GM23338 (cell line): ENCODE data around the gene NRSN2. TPM values are rescaled to one million over a fixed set of nuclear protein-coding genes. Genes with fewer than 3 reads are reported as not detected.

Source experiments
- ATAC-seq: fragments of 200-7000 bp; cut with Tn5 transposase; 3 replicates; pipeline ENCODE4 v1.9.1; 2020
- DNase-seq: peaks from one replicate; pipeline ENCODE4 v3.0.0-alpha.2; 2015; ENCODE audit warnings: low spot score
- H2AFZ ChIP-seq: fragments of 200-600 bp; sonication (generic); 2 replicates; pipeline ENCODE4 v1.8.0; 2016; ENCODE audit warnings: antibody characterized with exemption, mild to moderate bottlenecking, moderate library complexity
- H3F3A ChIP-seq: fragments of 200-600 bp; sonication (generic); replicated peaks from 2 replicates; pipeline ENCODE4 v1.8.0; 2017; ENCODE audit warnings: antibody characterized with exemption, mixed run types, low read depth
- H3K27ac ChIP-seq: fragments of 200-600 bp; sonication (generic); 2 replicates; pipeline ENCODE4 v1.6.1; 2016; ENCODE audit warnings: low read depth
- H3K27me3 ChIP-seq: fragments of 200-600 bp; sonication (generic); 2 replicates; pipeline ENCODE4 v1.8.0; 2016; ENCODE audit warnings: mild to moderate bottlenecking, mixed run types, moderate library complexity; ENCODE audit not compliant: insufficient read depth
- H3K36me3 ChIP-seq: fragments of 200-600 bp; sonication (generic); 2 replicates; pipeline ENCODE4 v1.8.0; 2016; ENCODE audit warnings: mild to moderate bottlenecking; ENCODE audit not compliant: insufficient read depth
- H3K4me1 ChIP-seq: fragments of 200-600 bp; sonication (generic); 2 replicates; pipeline ENCODE4 v1.8.0; 2016; ENCODE audit warnings: mild to moderate bottlenecking, moderate library complexity; ENCODE audit not compliant: insufficient read depth
- H3K4me2 ChIP-seq: fragments of 200-600 bp; sonication (generic); 2 replicates; pipeline ENCODE4 v1.7.1; 2017; ENCODE audit warnings: mixed run types
- H3K4me3 ChIP-seq: fragments of 200-600 bp; sonication (generic); 2 replicates; pipeline ENCODE4 v1.6.1; 2016; ENCODE audit warnings: mixed run types
- H3K79me2 ChIP-seq: fragments of 200-600 bp; sonication (generic); replicated peaks from 2 replicates; pipeline ENCODE4 v1.8.0; 2017; ENCODE audit warnings: mild to moderate bottlenecking; ENCODE audit not compliant: insufficient read depth
- H3K9me2 ChIP-seq: fragments of 200-600 bp; sonication (generic); 2 replicates; pipeline ENCODE4 v1.8.0; 2017; ENCODE audit not compliant: insufficient read depth
- H4K20me1 ChIP-seq: fragments of 200-600 bp; sonication (generic); replicated peaks from 2 replicates; pipeline ENCODE4 v1.8.0; 2017; ENCODE audit warnings: mild to moderate bottlenecking; ENCODE audit not compliant: insufficient read depth
- H3K27ac Mint-ChIP-seq: 2 replicates; pipeline ENCODE4 v1.8.0; 2020; ENCODE audit warnings: inconsistent platforms, mild to moderate bottlenecking, moderate library complexity, mixed read lengths
- H3K27me3 Mint-ChIP-seq: 3 replicates; pipeline ENCODE4 v1.8.0; 2022; ENCODE audit warnings: low read depth, mild to moderate bottlenecking, moderate library complexity, mixed read lengths, inconsistent platforms; ENCODE audit not compliant: insufficient read depth, poor library complexity
- H3K36me3 Mint-ChIP-seq: 3 replicates; pipeline ENCODE4 v1.8.0; 2021; ENCODE audit warnings: low read depth, mild to moderate bottlenecking, inconsistent platforms, moderate library complexity, mixed read lengths
- H3K4me1 Mint-ChIP-seq: 3 replicates; pipeline ENCODE4 v1.8.0; 2020; ENCODE audit warnings: mild to moderate bottlenecking, inconsistent platforms, mixed read lengths
- H3K4me3 Mint-ChIP-seq: 3 replicates; pipeline ENCODE4 v1.8.0; 2021; ENCODE audit warnings: moderate library complexity, mild to moderate bottlenecking, inconsistent platforms, mixed read lengths
- H3K9me3 Mint-ChIP-seq: 3 replicates; pipeline ENCODE4 v1.8.0; 2020; ENCODE audit warnings: moderate library complexity, mild to moderate bottlenecking, inconsistent platforms, mixed read lengths
- CREB1 ChIP-seq: fragments of 250-450 bp; sonication (Bioruptor Pico); IDR thresholded peaks from 2 replicates; pipeline ENCODE4 v1.5.0; 2020; ENCODE audit warnings: low read depth, mild to moderate bottlenecking, moderate library complexity
- EZH2 ChIP-seq: fragments of 200-600 bp; sonication (generic); IDR thresholded peaks from one replicate; pipeline ENCODE4 v1.8.0; 2017; ENCODE audit warnings: antibody characterized with exemption, mild to moderate bottlenecking, low read depth; ENCODE audit not compliant: unreplicated experiment
- EZH2phosphoT487 ChIP-seq: fragments of 200-600 bp; sonication (generic); IDR thresholded peaks from one replicate; pipeline ENCODE4 v1.8.1; 2018; ENCODE audit warnings: antibody characterized with exemption; ENCODE audit not compliant: unreplicated experiment
- JUNB ChIP-seq: IDR thresholded peaks from one replicate; pipeline ENCODE4 v1.6.1; 2016; ENCODE audit warnings: antibody characterized with exemption; ENCODE audit not compliant: unreplicated experiment
- NANOG ChIP-seq: IDR thresholded peaks from 2 replicates; pipeline ENCODE4 v1.6.1; 2016; ENCODE audit warnings: antibody characterized with exemption, borderline replicate concordance
- POLR2AphosphoS5 ChIP-seq: IDR thresholded peaks from 2 replicates; pipeline ENCODE4 v1.6.1; 2016; ENCODE audit warnings: antibody characterized with exemption, low read depth
- STAT1 ChIP-seq: IDR thresholded peaks from one replicate; pipeline ENCODE4 v1.6.1; 2016; ENCODE audit warnings: antibody characterized with exemption; ENCODE audit not compliant: unreplicated experiment
- ZNF114 ChIP-seq: fragments of 250-450 bp; sonication (Bioruptor Pico); IDR thresholded peaks from 2 replicates; pipeline ENCODE4 v1.5.0; 2020; ENCODE audit warnings: mild to moderate bottlenecking, moderate library complexity
- ZNF331 ChIP-seq: fragments of 250-450 bp; sonication (Bioruptor Pico); IDR thresholded peaks from 2 replicates; pipeline ENCODE4 v1.5.0; 2020; ENCODE audit warnings: low read depth, mild to moderate bottlenecking, moderate library complexity
- long read RNA-seq: library from polyadenylated mRNA; unstranded; transcript quantifications from one replicate; pipeline ENCODE4 v2.0.0, GENCODE V29; 2020; ENCODE audit not compliant: unreplicated experiment
- polyA plus RNA-seq: library from polyadenylated mRNA; unstranded; fragments of >200 nt; fragmentation: Nextera tagmentation; extraction: Ambion mirVana; gene quantifications from 2 replicates; pipeline ENCODE4 v1.2.1, GENCODE V29; 2016
- total RNA-seq: library from RNA; depleted of rRNA; stranded (reverse); fragments of >200 nt; shearing (Covaris generic); gene quantifications from 2 replicates; pipeline ENCODE4 v1.2.3, GENCODE V29; 2014; rRNA removed
- TF ChIP-seq, protein P1 (sequence below): fragments of 250-450 bp; sonication (Bioruptor Pico); IDR thresholded peaks from 2 replicates; pipeline ENCODE4 v1.5.0; 2020; ENCODE audit warnings: mild to moderate bottlenecking, moderate library complexity
- TF ChIP-seq, protein P2 (sequence below): IDR thresholded peaks from one replicate; pipeline ENCODE4 v1.6.1; 2018; ENCODE audit warnings: antibody characterized with exemption; ENCODE audit not compliant: unreplicated experiment
- TF ChIP-seq, protein P3 (sequence below): IDR thresholded peaks from 2 replicates; pipeline ENCODE4 v1.6.1; 2016; ENCODE audit warnings: antibody characterized with exemption
- TF ChIP-seq, protein P4 (sequence below), 2 experiments: fragments of 200-600 bp in 1 of 2; sonication (generic) in 1 of 2; conservative IDR thresholded peaks; 2 replicates each; pipeline versions ENCODE4 v1.5.1 to v1.6.1; 2016 to 2017; ENCODE audit warnings: antibody characterized with exemption in 2 of 2, low read depth in 2 of 2, mild to moderate bottlenecking in 2 of 2, moderate library complexity in 1 of 2

Gene NRSN2, protein sequence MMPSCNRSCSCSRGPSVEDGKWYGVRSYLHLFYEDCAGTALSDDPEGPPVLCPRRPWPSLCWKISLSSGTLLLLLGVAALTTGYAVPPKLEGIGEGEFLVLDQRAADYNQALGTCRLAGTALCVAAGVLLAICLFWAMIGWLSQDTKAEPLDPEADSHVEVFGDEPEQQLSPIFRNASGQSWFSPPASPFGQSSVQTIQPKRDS
- total RNA-seq = 14.4 and 19.8 TPM in 2 replicates
- 17.9 and 23.2 TPM in 2 replicates for polyA plus RNA-seq
- long read RNA-seq, partial matches to known transcripts = 1 of 4 reads
- long read RNA-seq, other reads (novel, unspliced or antisense) = 0 of 4 reads

DNA sequence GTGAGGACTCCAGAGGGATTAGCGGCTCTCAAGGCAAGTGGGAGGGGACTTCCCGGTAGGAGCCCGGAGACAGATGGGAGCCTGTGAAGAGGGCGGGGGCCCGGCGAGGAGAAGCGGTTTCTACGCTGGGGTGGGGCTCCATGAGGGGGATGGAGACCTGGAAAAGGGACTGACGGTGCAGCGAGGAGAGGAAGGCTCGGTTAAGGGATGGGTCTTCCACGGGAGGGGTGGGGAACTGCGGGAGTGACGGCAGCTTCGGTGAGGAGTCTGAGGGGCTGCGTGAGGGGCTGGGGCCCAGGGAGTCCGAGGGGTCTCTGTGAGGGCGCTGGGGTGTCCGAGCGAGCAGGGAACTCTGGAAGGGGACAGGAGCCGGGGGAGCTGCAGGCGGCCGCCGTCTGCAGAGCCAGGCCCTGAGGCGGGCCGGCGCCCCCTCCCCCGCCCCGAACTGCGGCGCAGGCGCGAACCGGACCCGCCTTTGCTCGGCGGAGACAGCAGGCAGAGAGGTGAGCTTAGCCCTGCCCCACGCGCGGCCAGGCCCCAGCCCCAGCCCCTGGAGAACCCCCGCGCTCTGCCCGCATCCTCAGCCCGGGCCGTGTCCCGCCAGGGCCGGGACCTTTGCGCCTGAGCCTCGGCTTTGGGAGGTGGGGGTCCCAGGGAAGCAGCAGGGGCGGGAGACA is at the start of gene NRSN2:
TSS of gene NRSN2 (plus strand) at position 472 of the 677 bp plus-strand sequence. CDS start 2,533 bp downstream, outside the sequence.
- Histone ChIP-seq H3K79me2 (no peaks in the 10 kb centered on the region), H4K20me1 (no peaks in the 10 kb centered on the region), H3K4me3 (peak within 1 kb of the TSS; percentile 94), H2AFZ (peak within 1 kb of the TSS; percentile 95), H3K4me1 (peaks cover 15% of the 10 kb centered on the region), H3K9me2 (no peaks in the 10 kb centered on the region), H3K27me3 (no peaks in the 10 kb centered on the region), H3K27ac (peak within 1 kb of the TSS; percentile 87), H3K4me2 (peak within 1 kb of the TSS; percentile 97), H3K36me3 (no peaks in the 10 kb centered on the region), H3F3A (peaks cover 13% of the 10 kb centered on the region; the same call in 1 of the 2 replicates)
- H3K27ac Mint-ChIP-seq = peak within 1 kb of the TSS; percentile 92
- H3K4me3 Mint-ChIP-seq = peak within 1 kb of the TSS; percentile 88
- ATAC-seq (peak; percentile 72), DNase-seq (peak; percentile 79)
- H3K9me3 Mint-ChIP-seq = no peaks in the 10 kb centered on the region; the same call in 2 of the 3 replicates
- peaks cover 16% of the 10 kb centered on the region for H3K4me1 Mint-ChIP-seq
- peaks cover 2% of the 10 kb centered on the region; the same call in 1 of the 3 replicates for H3K36me3 Mint-ChIP-seq
- peaks cover 13% of the 10 kb centered on the region for H3K27me3 Mint-ChIP-seq
- TF ChIP-seq, protein P1, sequence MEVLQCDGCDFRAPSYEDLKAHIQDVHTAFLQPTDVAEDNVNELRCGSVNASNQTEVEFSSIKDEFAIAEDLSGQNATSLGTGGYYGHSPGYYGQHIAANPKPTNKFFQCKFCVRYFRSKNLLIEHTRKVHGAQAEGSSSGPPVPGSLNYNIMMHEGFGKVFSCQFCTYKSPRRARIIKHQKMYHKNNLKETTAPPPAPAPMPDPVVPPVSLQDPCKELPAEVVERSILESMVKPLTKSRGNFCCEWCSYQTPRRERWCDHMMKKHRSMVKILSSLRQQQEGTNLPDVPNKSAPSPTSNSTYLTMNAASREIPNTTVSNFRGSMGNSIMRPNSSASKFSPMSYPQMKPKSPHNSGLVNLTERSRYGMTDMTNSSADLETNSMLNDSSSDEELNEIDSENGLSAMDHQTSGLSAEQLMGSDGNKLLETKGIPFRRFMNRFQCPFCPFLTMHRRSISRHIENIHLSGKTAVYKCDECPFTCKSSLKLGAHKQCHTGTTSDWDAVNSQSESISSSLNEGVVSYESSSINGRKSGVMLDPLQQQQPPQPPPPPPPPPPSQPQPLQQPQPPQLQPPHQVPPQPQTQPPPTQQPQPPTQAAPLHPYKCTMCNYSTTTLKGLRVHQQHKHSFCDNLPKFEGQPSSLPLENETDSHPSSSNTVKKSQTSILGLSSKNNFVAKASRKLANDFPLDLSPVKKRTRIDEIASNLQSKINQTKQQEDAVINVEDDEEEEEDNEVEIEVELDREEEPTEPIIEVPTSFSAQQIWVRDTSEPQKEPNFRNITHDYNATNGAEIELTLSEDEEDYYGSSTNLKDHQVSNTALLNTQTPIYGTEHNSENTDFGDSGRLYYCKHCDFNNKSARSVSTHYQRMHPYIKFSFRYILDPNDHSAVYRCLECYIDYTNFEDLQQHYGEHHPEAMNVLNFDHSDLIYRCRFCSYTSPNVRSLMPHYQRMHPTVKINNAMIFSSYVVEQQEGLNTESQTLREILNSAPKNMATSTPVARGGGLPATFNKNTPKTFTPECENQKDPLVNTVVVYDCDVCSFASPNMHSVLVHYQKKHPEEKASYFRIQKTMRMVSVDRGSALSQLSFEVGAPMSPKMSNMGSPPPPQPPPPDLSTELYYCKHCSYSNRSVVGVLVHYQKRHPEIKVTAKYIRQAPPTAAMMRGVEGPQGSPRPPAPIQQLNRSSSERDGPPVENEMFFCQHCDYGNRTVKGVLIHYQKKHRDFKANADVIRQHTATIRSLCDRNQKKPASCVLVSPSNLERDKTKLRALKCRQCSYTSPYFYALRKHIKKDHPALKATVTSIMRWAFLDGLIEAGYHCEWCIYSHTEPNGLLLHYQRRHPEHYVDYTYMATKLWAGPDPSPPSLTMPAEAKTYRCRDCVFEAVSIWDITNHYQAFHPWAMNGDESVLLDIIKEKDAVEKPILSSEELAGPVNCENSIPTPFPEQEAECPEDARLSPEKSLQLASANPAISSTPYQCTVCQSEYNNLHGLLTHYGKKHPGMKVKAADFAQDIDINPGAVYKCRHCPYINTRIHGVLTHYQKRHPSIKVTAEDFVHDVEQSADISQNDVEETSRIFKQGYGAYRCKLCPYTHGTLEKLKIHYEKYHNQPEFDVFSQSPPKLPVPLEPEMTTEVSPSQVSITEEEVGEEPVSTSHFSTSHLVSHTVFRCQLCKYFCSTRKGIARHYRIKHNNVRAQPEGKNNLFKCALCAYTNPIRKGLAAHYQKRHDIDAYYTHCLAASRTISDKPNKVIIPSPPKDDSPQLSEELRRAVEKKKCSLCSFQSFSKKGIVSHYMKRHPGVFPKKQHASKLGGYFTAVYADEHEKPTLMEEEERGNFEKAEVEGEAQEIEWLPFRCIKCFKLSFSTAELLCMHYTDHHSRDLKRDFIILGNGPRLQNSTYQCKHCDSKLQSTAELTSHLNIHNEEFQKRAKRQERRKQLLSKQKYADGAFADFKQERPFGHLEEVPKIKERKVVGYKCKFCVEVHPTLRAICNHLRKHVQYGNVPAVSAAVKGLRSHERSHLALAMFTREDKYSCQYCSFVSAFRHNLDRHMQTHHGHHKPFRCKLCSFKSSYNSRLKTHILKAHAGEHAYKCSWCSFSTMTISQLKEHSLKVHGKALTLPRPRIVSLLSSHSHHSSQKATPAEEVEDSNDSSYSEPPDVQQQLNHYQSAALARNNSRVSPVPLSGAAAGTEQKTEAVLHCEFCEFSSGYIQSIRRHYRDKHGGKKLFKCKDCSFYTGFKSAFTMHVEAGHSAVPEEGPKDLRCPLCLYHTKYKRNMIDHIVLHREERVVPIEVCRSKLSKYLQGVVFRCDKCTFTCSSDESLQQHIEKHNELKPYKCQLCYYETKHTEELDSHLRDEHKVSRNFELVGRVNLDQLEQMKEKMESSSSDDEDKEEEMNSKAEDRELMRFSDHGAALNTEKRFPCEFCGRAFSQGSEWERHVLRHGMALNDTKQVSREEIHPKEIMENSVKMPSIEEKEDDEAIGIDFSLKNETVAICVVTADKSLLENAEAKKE (CRISPR knock-in tag) = no peak
- TF ChIP-seq ZNF114 (CRISPR knock-in tag) (no peak), EZH2phosphoT487 (no peak), NANOG (no peak), CREB1 (CRISPR knock-in tag) (no peak), JUNB (no peak), ZNF331 (CRISPR knock-in tag) (no peak), STAT1 (no peak), POLR2AphosphoS5 (no peak; the same call in none of the 2 replicates), EZH2 (no peak)
- TF ChIP-seq, protein P2, sequence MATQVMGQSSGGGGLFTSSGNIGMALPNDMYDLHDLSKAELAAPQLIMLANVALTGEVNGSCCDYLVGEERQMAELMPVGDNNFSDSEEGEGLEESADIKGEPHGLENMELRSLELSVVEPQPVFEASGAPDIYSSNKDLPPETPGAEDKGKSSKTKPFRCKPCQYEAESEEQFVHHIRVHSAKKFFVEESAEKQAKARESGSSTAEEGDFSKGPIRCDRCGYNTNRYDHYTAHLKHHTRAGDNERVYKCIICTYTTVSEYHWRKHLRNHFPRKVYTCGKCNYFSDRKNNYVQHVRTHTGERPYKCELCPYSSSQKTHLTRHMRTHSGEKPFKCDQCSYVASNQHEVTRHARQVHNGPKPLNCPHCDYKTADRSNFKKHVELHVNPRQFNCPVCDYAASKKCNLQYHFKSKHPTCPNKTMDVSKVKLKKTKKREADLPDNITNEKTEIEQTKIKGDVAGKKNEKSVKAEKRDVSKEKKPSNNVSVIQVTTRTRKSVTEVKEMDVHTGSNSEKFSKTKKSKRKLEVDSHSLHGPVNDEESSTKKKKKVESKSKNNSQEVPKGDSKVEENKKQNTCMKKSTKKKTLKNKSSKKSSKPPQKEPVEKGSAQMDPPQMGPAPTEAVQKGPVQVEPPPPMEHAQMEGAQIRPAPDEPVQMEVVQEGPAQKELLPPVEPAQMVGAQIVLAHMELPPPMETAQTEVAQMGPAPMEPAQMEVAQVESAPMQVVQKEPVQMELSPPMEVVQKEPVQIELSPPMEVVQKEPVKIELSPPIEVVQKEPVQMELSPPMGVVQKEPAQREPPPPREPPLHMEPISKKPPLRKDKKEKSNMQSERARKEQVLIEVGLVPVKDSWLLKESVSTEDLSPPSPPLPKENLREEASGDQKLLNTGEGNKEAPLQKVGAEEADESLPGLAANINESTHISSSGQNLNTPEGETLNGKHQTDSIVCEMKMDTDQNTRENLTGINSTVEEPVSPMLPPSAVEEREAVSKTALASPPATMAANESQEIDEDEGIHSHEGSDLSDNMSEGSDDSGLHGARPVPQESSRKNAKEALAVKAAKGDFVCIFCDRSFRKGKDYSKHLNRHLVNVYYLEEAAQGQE = no peak
- TF ChIP-seq, protein P3, sequence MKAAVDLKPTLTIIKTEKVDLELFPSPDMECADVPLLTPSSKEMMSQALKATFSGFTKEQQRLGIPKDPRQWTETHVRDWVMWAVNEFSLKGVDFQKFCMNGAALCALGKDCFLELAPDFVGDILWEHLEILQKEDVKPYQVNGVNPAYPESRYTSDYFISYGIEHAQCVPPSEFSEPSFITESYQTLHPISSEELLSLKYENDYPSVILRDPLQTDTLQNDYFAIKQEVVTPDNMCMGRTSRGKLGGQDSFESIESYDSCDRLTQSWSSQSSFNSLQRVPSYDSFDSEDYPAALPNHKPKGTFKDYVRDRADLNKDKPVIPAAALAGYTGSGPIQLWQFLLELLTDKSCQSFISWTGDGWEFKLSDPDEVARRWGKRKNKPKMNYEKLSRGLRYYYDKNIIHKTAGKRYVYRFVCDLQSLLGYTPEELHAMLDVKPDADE = no peak
- TF ChIP-seq, protein P4, sequence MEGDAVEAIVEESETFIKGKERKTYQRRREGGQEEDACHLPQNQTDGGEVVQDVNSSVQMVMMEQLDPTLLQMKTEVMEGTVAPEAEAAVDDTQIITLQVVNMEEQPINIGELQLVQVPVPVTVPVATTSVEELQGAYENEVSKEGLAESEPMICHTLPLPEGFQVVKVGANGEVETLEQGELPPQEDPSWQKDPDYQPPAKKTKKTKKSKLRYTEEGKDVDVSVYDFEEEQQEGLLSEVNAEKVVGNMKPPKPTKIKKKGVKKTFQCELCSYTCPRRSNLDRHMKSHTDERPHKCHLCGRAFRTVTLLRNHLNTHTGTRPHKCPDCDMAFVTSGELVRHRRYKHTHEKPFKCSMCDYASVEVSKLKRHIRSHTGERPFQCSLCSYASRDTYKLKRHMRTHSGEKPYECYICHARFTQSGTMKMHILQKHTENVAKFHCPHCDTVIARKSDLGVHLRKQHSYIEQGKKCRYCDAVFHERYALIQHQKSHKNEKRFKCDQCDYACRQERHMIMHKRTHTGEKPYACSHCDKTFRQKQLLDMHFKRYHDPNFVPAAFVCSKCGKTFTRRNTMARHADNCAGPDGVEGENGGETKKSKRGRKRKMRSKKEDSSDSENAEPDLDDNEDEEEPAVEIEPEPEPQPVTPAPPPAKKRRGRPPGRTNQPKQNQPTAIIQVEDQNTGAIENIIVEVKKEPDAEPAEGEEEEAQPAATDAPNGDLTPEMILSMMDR (conservative IDR thresholded peaks at IDR 0.05; ENCODE audit: low read depth in 2 of 2) = no peak
